Dermis microvascular lymphatic vessel endothelial cell (primary cell): ENCODE results near the gene RNPEPL1. TPM values are rescaled to one million over a fixed set of nuclear protein-coding genes. Genes with fewer than 3 reads are reported as not detected.
A peak's percentile ranks its signal among the peaks of the same experiment; 100 is the strongest.

ENCODE experiments used
- DNase-seq, 2 donors: peaks; one replicate each; pipeline versions ENCODE4 v3.0.0 to v3.0.0-alpha.2; 2010; ENCODE audit warnings: low read depth in 2 of 2
- total RNA-seq: library from RNA; depleted of rRNA; stranded (reverse); fragments of >200 nt; gene quantifications from 2 replicates; pipeline ENCODE4 v1.2.1, GENCODE V29; 2014

The RNPEPL1 gene
- total RNA-seq, 1 donor from 2014 or later = 16.2 TPM

- DNase-seq = no peak
These were observed 7.8 kb downstream of the RNPEPL1 start for GRCh38 chr2:240576036-240576435.

DNA sequence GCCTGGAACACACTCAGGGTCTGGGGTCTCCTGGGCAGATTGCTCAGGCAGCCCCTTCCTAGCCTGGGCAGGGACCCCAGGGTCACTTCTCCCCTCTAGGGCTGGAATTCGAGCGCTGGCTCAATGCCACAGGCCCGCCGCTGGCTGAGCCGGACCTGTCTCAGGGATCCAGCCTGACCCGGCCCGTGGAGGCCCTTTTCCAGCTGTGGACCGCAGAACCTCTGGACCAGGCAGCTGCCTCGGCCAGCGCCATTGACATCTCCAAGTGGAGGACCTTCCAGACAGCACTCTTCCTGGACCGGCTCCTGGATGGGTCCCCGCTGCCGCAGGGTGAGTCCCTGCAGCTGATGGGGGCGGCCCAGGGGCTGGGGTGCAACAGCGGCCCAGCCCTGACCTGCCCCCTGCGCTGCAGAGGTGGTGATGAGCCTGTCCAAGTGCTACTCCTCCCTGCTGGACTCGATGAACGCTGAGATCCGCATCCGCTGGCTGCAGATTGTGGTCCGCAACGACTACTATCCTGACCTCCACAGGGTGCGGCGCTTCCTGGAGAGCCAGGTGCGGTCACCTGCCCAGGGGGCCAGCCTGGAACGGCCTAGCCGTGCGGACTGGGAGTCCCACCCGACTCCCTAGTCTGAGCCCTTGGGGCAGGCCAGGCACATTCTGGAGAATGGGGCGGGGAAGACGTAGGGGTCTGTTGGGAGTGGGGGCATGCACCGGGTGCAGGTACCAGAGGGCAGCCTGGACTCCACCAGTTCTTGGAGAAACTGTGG lies 8.3 kb downstream of the RNPEPL1 start:
- no peak for DNase-seq

DNA sequence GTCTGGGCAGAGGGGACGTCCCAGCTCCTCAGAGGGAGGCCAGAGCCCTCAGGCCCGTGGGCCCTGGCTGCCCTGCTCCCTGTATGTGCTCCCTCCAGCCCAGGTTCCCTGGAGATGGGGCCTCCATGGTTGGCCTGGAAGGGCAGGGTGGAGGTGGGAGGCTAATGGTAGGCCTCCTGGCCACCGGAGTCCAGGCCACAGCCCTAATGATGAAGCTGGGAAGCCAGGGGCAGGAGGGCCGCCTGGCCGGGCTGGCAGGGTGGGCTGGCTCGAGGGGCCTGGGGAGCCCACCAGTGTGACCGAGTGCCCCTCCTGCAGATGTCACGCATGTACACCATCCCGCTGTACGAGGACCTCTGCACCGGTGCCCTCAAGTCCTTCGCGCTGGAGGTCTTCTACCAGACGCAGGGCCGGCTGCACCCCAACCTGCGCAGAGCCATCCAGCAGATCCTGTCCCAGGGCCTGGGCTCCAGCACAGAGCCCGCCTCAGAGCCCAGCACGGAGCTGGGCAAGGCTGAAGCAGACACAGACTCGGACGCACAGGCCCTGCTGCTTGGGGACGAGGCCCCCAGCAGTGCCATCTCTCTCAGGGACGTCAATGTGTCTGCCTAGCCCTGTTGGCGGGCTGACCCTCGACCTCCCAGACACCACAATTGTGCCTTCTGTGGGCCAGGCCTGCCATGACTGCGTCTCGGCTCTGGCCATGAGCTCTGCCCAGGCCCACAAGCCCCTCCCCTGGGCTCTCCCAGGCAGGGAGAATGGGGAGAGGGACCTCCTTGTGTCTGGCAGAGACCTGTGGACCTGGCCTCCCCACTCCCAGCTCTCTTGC lies 9.2 kb downstream of the RNPEPL1 start:
- no peak for DNase-seq

DNA sequence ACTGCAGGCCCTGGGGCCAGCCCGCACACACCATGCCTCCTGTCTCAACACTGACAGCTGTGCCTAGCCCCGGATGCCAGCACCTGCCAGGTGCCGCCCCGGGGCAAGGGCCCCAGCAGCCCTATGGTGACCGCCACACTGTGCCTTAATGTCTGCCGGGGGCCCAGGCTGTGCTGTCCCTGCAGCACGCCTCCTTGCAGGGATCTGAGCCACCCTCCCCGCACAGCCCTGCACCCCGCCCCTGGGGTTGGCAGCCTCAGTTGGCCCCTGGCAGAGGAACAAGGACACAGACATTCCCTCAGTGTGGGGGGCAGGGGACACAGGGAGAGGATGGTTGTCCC lies 9.8 kb downstream of the RNPEPL1 start:
- DNase-seq = no peak

GRCh38 chr2:240578488-240578887 lies 10.2 kb downstream of the RNPEPL1 start:
- DNase-seq = no peak

DNA sequence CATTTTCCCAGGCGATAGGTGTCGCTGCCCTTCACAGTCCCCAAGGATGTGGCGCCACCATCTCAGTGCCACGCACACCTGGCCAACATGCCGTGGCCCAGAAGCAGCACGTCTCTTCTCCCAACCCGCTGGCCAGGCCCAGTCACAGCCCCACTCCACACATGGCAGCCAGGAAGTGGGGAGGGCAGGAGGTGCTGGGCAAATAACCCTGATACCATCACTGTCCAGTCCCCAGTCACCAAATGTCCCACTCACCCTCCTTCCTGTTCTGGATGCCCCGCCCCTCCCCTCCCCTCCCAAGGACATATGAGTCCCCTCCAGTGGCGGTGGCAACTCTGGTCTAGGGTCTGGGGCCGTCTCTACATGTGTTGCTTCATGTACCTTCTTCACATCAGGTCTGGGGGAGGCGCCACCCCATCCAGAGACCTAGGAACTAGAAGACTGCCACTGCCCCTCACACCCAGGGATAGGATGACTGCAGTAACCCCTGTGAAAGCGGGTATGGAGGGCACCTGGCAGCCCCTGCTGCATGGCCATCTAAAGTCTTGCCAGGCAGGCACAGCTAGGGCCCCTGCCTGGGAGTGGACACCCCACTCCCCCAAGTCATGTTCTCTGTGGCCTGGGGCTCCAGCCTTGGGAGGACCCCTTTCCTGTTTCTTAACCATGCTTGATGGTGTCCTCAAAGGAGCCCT lies 10.9 kb downstream of the RNPEPL1 start:
- DNase-seq = no peak

GRCh38 chr2:240579771-240580614 lies 11.7 kb downstream of the RNPEPL1 start:
- no peak for DNase-seq

DNA sequence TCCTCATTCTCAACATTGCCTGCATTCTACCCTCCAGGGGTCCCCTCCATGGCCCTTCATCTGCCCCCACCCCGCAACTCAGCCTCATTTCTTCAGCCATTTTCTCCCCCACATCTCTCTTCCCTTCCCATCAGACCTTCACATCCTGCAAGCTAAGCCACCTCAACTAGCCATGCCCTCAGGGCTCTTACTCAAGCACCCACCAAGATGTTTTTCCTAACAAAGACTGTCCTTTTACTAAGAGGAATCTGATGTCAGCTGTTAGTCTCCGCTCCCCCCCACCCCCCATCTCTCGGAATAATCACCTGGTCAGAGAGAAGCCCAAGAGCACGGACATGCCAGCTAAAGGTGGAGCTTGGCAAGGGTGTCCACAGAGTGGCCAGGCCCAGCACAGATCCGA lies 13.5 kb downstream of the RNPEPL1 start:
- no peak for DNase-seq

DNA sequence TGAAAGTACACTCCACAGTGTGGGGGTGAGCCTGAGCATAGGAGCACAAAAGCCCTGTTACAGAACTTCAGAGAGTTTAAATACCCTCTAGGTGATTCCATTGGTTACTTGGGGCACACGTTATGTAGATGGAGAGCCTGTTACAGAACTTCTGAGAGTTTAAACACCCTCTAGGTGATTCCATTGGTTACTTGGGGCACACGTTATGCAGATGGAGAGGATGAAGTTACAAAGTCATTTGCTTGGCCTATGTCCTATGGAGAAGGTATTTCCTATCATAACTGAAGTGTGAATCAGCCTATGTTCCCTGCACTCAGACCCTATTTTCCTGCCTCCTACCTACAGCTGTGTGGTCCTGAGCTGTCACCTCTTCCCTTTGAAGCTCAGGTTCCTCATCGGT lies 14.5 kb downstream of the RNPEPL1 start:
- DNase-seq = peak in 1 of 2 donors; percentile 14

DNA sequence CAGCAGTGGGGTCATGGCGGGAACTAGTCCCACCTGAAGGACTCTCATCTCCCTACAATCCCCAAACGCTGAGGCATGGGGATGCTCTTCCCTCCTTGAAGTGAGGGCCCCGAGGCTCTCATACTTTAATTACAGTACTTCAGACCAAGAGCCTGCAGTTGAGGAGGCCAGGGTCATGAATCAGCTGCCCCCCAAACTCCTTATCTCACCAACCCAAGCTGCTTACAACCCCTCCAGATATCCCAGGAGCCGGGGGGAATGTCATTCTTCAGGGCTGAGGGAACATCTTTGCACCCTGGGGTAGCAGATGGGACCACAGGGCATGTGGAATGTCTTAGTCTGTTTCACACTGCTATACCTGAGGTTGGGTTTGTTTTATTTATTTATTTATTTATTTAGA lies 15.5 kb downstream of the RNPEPL1 start:
- no peak for DNase-seq

DNA sequence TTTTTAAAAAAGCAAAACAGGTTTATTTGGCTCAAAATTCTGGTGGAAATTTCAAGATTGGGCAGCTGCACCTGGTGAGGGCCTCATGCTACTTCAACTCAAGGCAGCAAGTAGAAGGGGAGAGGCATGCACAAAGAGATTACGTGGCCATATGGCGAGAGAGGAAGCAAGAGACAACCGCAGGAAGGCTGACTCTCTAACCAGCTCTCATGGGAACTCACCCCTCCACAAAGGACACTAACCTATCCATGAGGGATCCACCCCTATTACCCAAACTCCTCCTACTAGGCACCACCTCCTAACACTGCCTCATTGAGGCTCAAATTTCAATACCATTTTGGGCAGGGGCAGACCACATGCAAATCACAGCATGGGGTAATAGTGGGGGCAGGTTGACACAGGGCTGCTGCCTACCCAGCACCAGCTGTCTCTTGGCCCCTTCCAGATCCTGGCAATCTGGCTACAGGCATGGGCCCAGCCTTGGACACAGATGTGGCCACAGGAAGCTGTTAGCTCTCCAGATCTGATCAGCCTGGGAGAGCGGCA lies 16.3 kb downstream of the RNPEPL1 start:
- peak; percentile 56 to 81 for DNase-seq

DNA sequence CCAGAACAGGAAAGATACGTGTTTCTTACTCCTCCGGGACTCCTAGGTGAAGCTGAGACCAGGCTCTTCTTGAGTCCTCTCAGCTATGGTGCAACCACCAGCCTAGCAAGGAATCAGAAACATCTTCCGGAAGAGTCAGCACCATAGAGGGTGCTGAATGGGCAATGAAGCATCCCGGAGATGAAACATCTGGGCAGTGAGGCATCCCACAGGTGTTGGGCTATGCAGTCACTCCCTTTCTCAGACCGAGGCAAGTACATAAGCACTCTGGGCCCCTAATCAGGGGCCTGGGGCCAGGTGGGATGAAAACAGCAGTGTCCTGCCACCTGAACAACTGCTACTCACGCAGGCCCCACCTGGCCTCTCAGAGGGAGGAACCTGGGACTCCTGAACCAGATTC lies 16.8 kb downstream of the RNPEPL1 start:
- no peak for DNase-seq

GRCh38 chr2:240585681-240586197 lies 17.5 kb downstream of the RNPEPL1 start:
- DNase-seq = no peak

GRCh38 chr2:240586198-240586918 lies 18.1 kb downstream of the RNPEPL1 start, which contains the start of gene CAPN10:
TSS of gene CAPN10 (plus strand) at chr2:240586734. CDS start at chr2:240586912, 178 bp downstream.
- peak; percentile 86 to 97 for DNase-seq

- peak in 1 of 2 donors; percentile 42 for DNase-seq
These were observed 18.9 kb downstream of the RNPEPL1 start for GRCh38 chr2:240586919-240587800.

DNA sequence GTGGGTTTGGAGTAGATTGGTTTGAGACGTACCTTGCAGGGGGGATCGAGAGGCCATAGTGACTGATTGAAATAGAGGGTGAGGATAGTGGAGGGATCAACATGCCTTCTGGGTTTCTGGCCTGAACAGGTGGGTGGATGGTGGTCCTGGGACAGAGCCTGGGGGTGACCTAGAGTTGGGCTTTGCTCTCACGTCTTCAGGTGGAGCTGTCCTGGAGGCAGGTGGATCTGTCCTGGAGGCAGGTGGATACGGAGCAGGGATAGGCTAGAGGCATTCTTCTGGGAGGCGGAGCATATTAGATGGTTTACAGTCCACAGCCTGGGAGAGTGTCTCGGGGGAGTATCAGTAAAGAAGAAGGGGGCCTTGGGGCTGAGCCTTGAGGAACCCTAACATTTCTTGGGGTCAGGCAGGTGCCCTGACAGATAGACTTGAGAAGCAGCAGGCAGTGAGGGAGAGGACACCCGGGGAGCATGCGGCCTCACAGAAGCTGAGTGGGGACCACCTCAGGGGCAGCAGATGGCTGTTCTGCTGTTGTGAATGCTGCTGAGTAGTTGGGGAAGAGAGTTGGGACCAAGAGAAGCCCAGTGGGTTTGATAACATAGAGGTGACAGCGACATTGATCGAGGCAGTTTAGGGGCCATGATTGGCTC lies 19.8 kb downstream of the RNPEPL1 start:
- no peak for DNase-seq

DNA sequence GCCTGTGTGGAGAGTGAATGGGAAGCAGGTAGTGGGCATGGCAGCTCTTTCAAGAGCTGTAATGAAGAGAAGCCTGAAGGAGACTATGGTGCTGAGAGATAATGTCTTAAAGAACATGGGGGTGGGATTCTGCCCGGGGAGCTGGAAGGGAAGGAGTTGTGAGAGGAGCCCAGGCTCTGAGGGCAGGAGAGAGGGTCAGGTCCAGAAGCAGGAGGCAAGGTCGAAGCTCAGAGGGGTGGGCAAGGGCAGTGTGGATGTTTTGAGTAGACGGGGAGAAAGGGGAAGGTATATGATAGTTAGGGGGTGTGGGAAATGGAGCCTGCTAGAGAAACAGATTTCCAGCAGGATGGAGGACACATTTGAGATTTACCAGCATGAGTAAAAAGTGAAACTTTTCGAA lies 20.4 kb downstream of the RNPEPL1 start:
- no peak for DNase-seq

DNA sequence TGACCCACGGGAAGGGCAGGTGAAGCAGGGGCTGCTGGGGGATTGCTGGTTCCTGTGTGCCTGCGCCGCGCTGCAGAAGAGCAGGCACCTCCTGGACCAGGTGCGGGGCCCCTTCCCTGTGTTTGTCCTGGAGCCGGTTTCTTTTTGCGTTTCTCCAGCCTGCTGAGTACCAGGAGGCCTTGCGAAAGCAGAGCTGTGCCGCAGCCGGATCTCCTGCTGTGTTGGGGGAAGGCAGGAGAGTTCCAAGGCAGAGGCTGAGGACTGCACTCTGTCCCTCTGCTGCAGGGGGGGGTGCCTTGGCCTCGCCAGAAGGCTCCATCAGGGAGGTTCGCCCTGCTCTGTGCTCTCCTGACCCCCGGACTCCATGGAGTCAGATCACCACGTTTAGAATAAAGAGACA lies 21.1 kb downstream of the RNPEPL1 start:
- no peak for DNase-seq
